DOHH2 (cell line): ENCODE results near the gene ZKSCAN3.

Experiments
- EZH2phosphoT487 ChIP-seq: fragments of 200-600 bp; sonication (generic); IDR thresholded peaks from 2 replicates; pipeline ENCODE4 v1.6.1; 2017; ENCODE audit warnings: borderline replicate concordance, mild to moderate bottlenecking, antibody characterized with exemption, low read length, moderate library complexity, mixed read lengths
- TF ChIP-seq, protein P1 (sequence below): fragments of 200-600 bp; sonication (generic); IDR thresholded peaks from one replicate; pipeline ENCODE4 v1.5.1; 2014; ENCODE audit warnings: antibody characterized with exemption, mild to moderate bottlenecking, low read depth, low read length; ENCODE audit not compliant: poor library complexity, severe bottlenecking

DNA sequence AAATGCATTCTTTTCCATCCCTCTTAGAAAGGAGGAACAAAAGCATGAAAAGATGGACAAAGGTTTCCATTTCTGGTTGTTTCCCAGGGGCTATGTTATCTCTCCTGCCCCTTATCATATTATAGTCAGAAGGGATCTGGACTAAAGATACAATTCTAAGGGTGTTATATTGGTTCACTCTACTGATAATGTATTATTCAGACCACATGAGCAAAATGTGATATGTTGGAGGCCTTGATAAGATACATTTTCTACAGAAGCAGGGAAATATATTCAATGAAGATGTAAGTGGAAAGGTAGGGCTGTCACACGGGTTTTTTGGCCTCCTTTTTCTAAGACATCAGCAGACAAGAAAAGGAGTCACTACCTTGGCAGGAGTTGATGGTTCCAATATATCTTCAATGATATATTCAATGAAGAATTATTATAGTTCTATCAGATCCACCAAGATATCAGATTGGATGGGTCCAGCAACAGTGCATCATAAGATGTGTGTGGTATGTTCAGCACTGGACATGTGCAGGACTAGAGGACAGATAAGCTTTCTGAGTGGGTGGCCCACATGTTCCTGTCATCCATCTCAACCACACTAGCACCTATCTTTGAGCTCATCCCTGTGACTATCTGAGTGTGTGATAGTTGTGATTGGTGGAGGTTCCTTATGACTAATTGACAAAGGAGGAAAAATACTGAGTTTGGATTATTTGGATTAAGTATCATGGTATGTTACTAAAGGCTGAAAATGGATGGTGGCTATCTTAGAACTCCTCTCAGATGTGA lies 5.7 kb upstream of the ZKSCAN3 start:
- TF ChIP-seq, protein P1, sequence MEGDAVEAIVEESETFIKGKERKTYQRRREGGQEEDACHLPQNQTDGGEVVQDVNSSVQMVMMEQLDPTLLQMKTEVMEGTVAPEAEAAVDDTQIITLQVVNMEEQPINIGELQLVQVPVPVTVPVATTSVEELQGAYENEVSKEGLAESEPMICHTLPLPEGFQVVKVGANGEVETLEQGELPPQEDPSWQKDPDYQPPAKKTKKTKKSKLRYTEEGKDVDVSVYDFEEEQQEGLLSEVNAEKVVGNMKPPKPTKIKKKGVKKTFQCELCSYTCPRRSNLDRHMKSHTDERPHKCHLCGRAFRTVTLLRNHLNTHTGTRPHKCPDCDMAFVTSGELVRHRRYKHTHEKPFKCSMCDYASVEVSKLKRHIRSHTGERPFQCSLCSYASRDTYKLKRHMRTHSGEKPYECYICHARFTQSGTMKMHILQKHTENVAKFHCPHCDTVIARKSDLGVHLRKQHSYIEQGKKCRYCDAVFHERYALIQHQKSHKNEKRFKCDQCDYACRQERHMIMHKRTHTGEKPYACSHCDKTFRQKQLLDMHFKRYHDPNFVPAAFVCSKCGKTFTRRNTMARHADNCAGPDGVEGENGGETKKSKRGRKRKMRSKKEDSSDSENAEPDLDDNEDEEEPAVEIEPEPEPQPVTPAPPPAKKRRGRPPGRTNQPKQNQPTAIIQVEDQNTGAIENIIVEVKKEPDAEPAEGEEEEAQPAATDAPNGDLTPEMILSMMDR: no peak
- no peak for TF ChIP-seq EZH2phosphoT487
